HG02884 (cell line): Measurements from ENCODE around the gene MFRP.
"Not testable (repeated sequence)": the region's sequence is repeated elsewhere in the genome, so short reads cannot be mapped to it uniquely, and the experiment has no call there.

Experiments used
- ATAC-seq: cut with Tn5 transposase; IDR thresholded peaks from one replicate; pipeline ENCODE4 v1.9.1; 2021; ENCODE audit warnings: mild to moderate bottlenecking, moderate library complexity; ENCODE audit not compliant: unreplicated experiment

Gene MFRP

GRCh38 chr11:119346605-119347004 lies at the start of gene MFRP:
TSS of gene MFRP (minus strand) at chr11:119346705. CDS start at chr11:119346513, 192 bp downstream.
- no peak for ATAC-seq

GRCh38 chr11:119391275-119391674 lies 44.8 kb upstream of the MFRP start:
- no peak for ATAC-seq

- no peak for ATAC-seq
Observed at GRCh38 chr11:119389611-119390254, 43.2 kb upstream of the MFRP start.

GRCh38 chr11:119388103-119388502 lies 41.6 kb upstream of the MFRP start:
- no peak for ATAC-seq

- no peak for ATAC-seq
Observed at GRCh38 chr11:119384332-119384731, 37.8 kb upstream of the MFRP start.

- not testable (repeated sequence) for ATAC-seq
Observed at GRCh38 chr11:119382513-119382912, 36.0 kb upstream of the MFRP start.

- ATAC-seq: no peak
Observed at GRCh38 chr11:119382101-119382500, 35.6 kb upstream of the MFRP start.

- ATAC-seq: peak; percentile 93
Observed at GRCh38 chr11:119381181-119381988, 34.9 kb upstream of the MFRP start, which contains the start of gene USP2. TSS of gene USP2 (minus strand) at chr11:119381690. CDS start at chr11:119373480, 8,210 bp downstream.

- no peak for ATAC-seq
Observed at GRCh38 chr11:119380827-119381180, 34.3 kb upstream of the MFRP start.

- ATAC-seq: no peak
Observed at GRCh38 chr11:119380160-119380826, 33.8 kb upstream of the MFRP start.

- ATAC-seq: no peak
Observed at GRCh38 chr11:119378851-119379465, 32.5 kb upstream of the MFRP start.

GRCh38 chr11:119377961-119378667 lies 31.6 kb upstream of the MFRP start:
- ATAC-seq: no peak

- no peak for ATAC-seq
Observed at GRCh38 chr11:119377112-119377901, 30.8 kb upstream of the MFRP start.

GRCh38 chr11:119376197-119376847 lies 29.8 kb upstream of the MFRP start:
- ATAC-seq: no peak

GRCh38 chr11:119375337-119376196 lies 29.1 kb upstream of the MFRP start:
- no peak for ATAC-seq

- ATAC-seq: no peak
Observed at GRCh38 chr11:119374632-119375336, 28.3 kb upstream of the MFRP start.

- no peak for ATAC-seq
Observed at GRCh38 chr11:119373921-119374631, 27.6 kb upstream of the MFRP start.
